Measurements from ENCODE around the gene ANKDD1A. TPM values are rescaled to one million over a fixed set of nuclear protein-coding genes. Genes with fewer than 3 reads are reported as not detected.

The ANKDD1A gene
- total RNA-seq, 1 donor from 2014 or later = 6.9 TPM

DNA sequence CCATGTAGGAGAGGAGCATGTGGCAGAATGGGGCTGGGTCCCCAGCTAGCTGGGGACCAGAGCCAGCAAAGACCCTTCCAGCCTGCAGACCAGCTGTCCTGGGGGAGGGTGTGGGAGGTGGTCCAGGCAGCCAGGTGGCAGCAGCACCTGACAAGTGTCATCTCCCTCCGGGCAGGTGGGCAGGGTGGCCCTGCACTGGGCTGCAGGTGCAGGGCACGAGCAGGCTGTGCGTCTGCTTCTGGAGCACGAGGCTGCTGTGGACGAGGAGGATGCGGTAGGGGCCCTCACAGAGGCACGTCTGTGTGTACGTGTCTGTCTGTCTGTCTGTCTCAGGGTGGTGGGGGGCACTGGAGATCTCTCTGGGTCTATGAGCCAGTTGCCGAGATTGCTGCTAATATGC, 5.5 kb downstream of the ANKDD1A start:
- H3K9me3 Mint-ChIP-seq (ENCODE audit: unreplicated experiment) = no peaks in the 10 kb centered on the region
- no peaks in the 10 kb centered on the region for H3K36me3 Mint-ChIP-seq (ENCODE audit: low read depth, unreplicated experiment)
- DNase-seq (ENCODE audit: low spot score) = no peak
- peaks cover 32% of the 10 kb centered on the region for H3K4me1 Mint-ChIP-seq (ENCODE audit: unreplicated experiment)
- H3K4me3 Mint-ChIP-seq (ENCODE audit: unreplicated experiment) = no peak overlapping the region
- H3K27ac Mint-ChIP-seq (ENCODE audit: unreplicated experiment) = no peak overlapping the region
- peaks cover 8% of the 10 kb centered on the region for H3K27me3 Mint-ChIP-seq (ENCODE audit: unreplicated experiment)
- TF ChIP-seq, protein P1, sequence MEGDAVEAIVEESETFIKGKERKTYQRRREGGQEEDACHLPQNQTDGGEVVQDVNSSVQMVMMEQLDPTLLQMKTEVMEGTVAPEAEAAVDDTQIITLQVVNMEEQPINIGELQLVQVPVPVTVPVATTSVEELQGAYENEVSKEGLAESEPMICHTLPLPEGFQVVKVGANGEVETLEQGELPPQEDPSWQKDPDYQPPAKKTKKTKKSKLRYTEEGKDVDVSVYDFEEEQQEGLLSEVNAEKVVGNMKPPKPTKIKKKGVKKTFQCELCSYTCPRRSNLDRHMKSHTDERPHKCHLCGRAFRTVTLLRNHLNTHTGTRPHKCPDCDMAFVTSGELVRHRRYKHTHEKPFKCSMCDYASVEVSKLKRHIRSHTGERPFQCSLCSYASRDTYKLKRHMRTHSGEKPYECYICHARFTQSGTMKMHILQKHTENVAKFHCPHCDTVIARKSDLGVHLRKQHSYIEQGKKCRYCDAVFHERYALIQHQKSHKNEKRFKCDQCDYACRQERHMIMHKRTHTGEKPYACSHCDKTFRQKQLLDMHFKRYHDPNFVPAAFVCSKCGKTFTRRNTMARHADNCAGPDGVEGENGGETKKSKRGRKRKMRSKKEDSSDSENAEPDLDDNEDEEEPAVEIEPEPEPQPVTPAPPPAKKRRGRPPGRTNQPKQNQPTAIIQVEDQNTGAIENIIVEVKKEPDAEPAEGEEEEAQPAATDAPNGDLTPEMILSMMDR (IDR thresholded peaks at IDR 0.05; ENCODE audit: unreplicated experiment) = no peak

DNA sequence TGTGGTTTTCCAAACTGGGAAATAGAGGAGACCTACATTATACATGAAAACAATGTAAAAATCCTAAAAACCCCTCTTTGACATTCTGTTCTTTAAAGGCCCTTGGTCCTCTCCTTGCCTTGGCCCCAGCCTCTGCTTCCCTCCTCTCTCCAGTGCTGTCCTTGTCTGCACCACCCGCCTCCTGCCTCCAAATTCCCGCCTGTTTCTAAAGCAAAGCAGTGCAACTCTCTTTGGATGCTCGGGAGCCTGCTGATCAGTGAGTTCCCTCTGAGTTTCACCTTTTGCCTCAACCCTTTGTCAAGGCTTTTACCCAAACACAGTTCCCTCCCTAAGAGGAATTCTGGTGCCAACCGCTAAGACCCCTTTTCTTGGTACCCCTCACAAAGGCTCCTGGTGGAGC, 8.0 kb downstream of the ANKDD1A start:
- no peak overlapping the region for H3K4me3 Mint-ChIP-seq (ENCODE audit: unreplicated experiment)
- H3K4me1 Mint-ChIP-seq (ENCODE audit: unreplicated experiment) = peaks cover 22% of the 10 kb centered on the region
- TF ChIP-seq, protein P1 (IDR thresholded peaks at IDR 0.05; ENCODE audit: unreplicated experiment) = no peak
- no peak overlapping the region for H3K27ac Mint-ChIP-seq (ENCODE audit: unreplicated experiment)
- no peaks in the 10 kb centered on the region for H3K9me3 Mint-ChIP-seq (ENCODE audit: unreplicated experiment)
- no peaks in the 10 kb centered on the region for H3K27me3 Mint-ChIP-seq (ENCODE audit: unreplicated experiment)
- no peak for DNase-seq (ENCODE audit: low spot score)
- H3K36me3 Mint-ChIP-seq (ENCODE audit: low read depth, unreplicated experiment) = no peaks in the 10 kb centered on the region

DNA sequence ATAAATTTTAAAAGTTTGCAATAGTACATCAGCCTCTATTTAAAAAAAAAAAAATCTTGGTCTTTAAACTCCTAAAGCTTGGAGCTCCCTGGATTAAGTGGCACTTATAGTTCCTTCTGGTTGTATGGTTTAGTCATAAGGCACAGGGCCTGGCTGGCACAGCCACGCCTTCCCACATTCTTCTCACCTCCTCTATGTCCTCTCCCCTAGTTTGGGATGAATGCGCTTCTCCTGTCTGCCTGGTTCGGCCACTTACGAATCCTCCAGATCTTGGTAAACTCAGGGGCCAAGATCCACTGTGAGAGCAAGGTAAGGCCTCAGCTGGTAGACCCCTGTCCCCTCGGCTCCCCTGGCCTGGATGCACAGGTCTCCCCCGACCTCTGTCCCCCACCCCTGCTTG, 10.0 kb downstream of the ANKDD1A start:
- peaks cover 10% of the 10 kb centered on the region for H3K4me1 Mint-ChIP-seq (ENCODE audit: unreplicated experiment)
- no peak overlapping the region for H3K27ac Mint-ChIP-seq (ENCODE audit: unreplicated experiment)
- H3K4me3 Mint-ChIP-seq (ENCODE audit: unreplicated experiment) = no peak overlapping the region
- no peaks in the 10 kb centered on the region for H3K27me3 Mint-ChIP-seq (ENCODE audit: unreplicated experiment)
- TF ChIP-seq, protein P1 (IDR thresholded peaks at IDR 0.05; ENCODE audit: unreplicated experiment) = no peak
- no peak for DNase-seq (ENCODE audit: low spot score)
- H3K9me3 Mint-ChIP-seq (ENCODE audit: unreplicated experiment) = no peaks in the 10 kb centered on the region
- no peaks in the 10 kb centered on the region for H3K36me3 Mint-ChIP-seq (ENCODE audit: low read depth, unreplicated experiment)

DNA sequence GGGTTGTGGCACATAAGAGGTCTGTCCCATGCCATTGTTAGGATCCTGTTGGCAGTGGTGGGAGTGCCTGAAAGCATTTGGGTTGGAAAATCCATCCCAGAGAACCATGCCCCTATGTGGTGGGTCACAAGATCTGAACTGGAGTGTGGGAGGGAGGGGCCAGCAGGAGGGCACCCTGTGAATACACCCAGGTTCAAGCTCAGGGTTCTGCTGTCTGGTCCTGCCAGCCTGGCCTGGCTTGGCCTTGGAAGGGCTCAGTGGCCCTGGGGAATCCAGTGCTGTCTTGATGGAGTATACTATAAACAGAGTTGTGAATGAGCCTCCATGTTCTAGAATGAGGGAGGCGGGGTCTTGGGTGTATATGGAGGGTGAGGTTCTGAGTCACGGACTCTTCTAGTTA, 11.8 kb downstream of the ANKDD1A start:
- TF ChIP-seq, protein P1 (IDR thresholded peaks at IDR 0.05; ENCODE audit: unreplicated experiment) = no peak
- no peak overlapping the region for H3K27ac Mint-ChIP-seq (ENCODE audit: unreplicated experiment)
- no peaks in the 10 kb centered on the region for H3K27me3 Mint-ChIP-seq (ENCODE audit: unreplicated experiment)

DNA sequence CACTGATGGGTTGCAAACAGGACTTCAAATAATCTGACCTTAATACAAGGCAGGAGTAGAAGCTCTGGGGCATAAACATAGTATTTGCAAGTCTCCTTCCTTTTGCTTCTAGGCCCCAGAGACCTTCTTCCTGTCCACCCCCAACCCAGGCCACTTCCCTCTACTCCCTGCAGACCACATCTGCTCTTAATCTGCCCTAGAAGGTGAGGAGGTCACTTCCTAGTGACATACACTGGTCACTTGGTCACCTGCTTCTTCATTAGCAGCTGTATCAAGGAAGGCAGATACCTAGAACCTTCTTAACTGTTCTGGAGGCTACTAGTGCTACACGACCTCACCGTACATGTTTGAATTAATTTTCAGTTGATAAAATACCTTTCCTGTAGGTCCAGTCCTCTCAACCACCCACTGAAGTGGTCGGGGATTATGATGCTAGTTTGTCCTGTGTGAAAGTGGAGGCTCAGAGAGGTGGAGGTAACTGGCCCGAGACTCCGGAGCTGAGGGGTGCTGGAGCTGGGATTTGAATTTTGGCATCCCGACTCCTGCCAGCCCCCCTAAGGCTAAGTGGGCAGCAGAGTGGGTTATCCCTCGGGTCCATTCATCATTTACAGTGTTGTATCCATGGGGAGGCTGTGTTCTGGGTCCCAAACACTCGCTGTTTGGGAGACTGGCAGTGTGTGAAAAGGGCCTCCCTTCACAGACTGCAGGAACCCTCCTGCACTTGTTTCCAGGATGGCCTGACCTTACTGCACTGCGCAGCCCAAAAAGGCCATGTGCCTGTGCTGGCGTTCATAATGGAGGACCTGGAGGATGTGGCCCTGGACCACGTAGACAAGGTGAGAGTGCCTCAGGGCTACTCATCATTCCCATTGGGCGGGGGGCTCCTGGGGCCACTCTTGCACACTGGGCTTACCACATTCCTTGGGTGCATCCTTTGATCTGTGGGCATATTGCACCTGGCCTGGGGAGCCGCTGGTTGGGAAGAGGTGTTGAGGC, 13.9 kb downstream of the ANKDD1A start:
- Mint-ChIP-seq H3K9me3 (ENCODE audit: unreplicated experiment) (no peaks in the 10 kb centered on the region), H3K27me3 (ENCODE audit: unreplicated experiment) (peaks cover 7% of the 10 kb centered on the region), H3K4me1 (ENCODE audit: unreplicated experiment) (peaks cover 11% of the 10 kb centered on the region), H3K27ac (ENCODE audit: unreplicated experiment) (no peak overlapping the region), H3K36me3 (ENCODE audit: low read depth, unreplicated experiment) (peaks cover 4% of the 10 kb centered on the region), H3K4me3 (ENCODE audit: unreplicated experiment) (peak overlapping the region; percentile 24)
- TF ChIP-seq, protein P1 (IDR thresholded peaks at IDR 0.05; ENCODE audit: unreplicated experiment) = no peak
- DNase-seq (ENCODE audit: low spot score) = no peak

More for the DNA sequence above, 11.8 kb downstream of the ANKDD1A start:
- Mint-ChIP-seq H3K36me3 (ENCODE audit: low read depth, unreplicated experiment) (peaks cover 4% of the 10 kb centered on the region), H3K4me3 (ENCODE audit: unreplicated experiment) (no peak overlapping the region), H3K4me1 (ENCODE audit: unreplicated experiment) (peaks cover 9% of the 10 kb centered on the region), H3K9me3 (ENCODE audit: unreplicated experiment) (no peaks in the 10 kb centered on the region)
- no peak for DNase-seq (ENCODE audit: low spot score)
